ENCODE results near the gene CTNNB1.

- TF ChIP-seq CTCF (IDR thresholded peaks at IDR 0.05) (peak in 2 of 3 experiments; percentile 30 to 44), POLR2A (IDR thresholded peaks at IDR 0.05; ENCODE audit: low read depth) (no peak), EP300 (IDR thresholded peaks at IDR 0.05) (no peak), POLR2AphosphoS5 (IDR thresholded peaks at IDR 0.05) (no peak)
Observed at GRCh38 chr3:41202834-41203345, 3.6 kb downstream of the CTNNB1 start.

All from esophagus muscularis mucosa (tissue), 4 donors.